GM19452 (cell line): ENCODE results near the gene CAPN2.

Source experiments
- ATAC-seq: cut with Tn5 transposase; IDR thresholded peaks from one replicate; pipeline ENCODE4 v1.9.1; 2021; ENCODE audit not compliant: unreplicated experiment

CAPN2 gene

GRCh38 chr1:223702735-223703667 lies 9.3 kb upstream of the CAPN2 start:
- no peak for ATAC-seq

- ATAC-seq: no peak
These were observed 8.7 kb upstream of the CAPN2 start for GRCh38 chr1:223703668-223704013.

- no peak for ATAC-seq
These were observed 7.1 kb upstream of the CAPN2 start for GRCh38 chr1:223704921-223705878.

GRCh38 chr1:223706077-223706973 lies 6.0 kb upstream of the CAPN2 start:
- ATAC-seq: no peak

- ATAC-seq: no peak
These were observed 4.9 kb upstream of the CAPN2 start for GRCh38 chr1:223707256-223708000.

GRCh38 chr1:223708001-223708359 lies 4.4 kb upstream of the CAPN2 start:
- ATAC-seq: no peak

GRCh38 chr1:223708651-223709268 lies 3.6 kb upstream of the CAPN2 start:
- ATAC-seq: no peak

GRCh38 chr1:223709598-223709997 lies 2.7 kb upstream of the CAPN2 start:
- no peak for ATAC-seq

- no peak for ATAC-seq
These were observed 1.9 kb upstream of the CAPN2 start for GRCh38 chr1:223710179-223711133.

GRCh38 chr1:223711173-223711572 lies 1.2 kb upstream of the CAPN2 start:
- no peak for ATAC-seq

GRCh38 chr1:223711747-223712193 lies 569 bp upstream of the CAPN2 start:
- ATAC-seq: no peak

- ATAC-seq: peak; percentile 39
These were observed 623 bp downstream of the CAPN2 start for GRCh38 chr1:223712850-223713474.

- ATAC-seq: no peak
These were observed 1.4 kb downstream of the CAPN2 start for GRCh38 chr1:223713546-223714420.

GRCh38 chr1:223714421-223714724 lies 2.0 kb downstream of the CAPN2 start:
- ATAC-seq: no peak

GRCh38 chr1:223714849-223715603 lies 2.7 kb downstream of the CAPN2 start:
- ATAC-seq: no peak

GRCh38 chr1:223715604-223716172 lies 3.3 kb downstream of the CAPN2 start:
- ATAC-seq: no peak
